GM23248 (cell line): ENCODE measurements around the gene TRPM3. TPM values are rescaled to one million over a fixed set of nuclear protein-coding genes. Genes with fewer than 3 reads are reported as not detected.

Source experiments
- DNase-seq: peaks from one replicate; pipeline ENCODE4 v3.0.0-alpha.2; 2015
- H2AFZ ChIP-seq: fragments of 200-600 bp; sonication (generic); 2 replicates; pipeline ENCODE4 v1.6.1; 2016; ENCODE audit warnings: antibody characterized with exemption
- H3F3A ChIP-seq: fragments of 200-600 bp; sonication (generic); 2 replicates; pipeline ENCODE4 v1.6.1; 2016; ENCODE audit warnings: mild to moderate bottlenecking, antibody characterized with exemption, mixed run types; ENCODE audit not compliant: insufficient read depth
- H3K27ac ChIP-seq: fragments of 200-600 bp; sonication (generic); 2 replicates; pipeline ENCODE4 v1.5.1; 2016; ENCODE audit warnings: mild to moderate bottlenecking
- H3K27me3 ChIP-seq: fragments of 200-600 bp; sonication (generic); replicated peaks from 2 replicates; pipeline ENCODE4 v1.6.1; 2016; ENCODE audit warnings: mild to moderate bottlenecking; ENCODE audit not compliant: insufficient read depth
- H3K36me3 ChIP-seq: fragments of 200-600 bp; sonication (generic); 2 replicates; pipeline ENCODE4 v1.6.1; 2016; ENCODE audit warnings: low read depth, mild to moderate bottlenecking
- H3K4me1 ChIP-seq: fragments of 200-600 bp; sonication (generic); 2 replicates; pipeline ENCODE4 v1.6.1; 2016; ENCODE audit warnings: mild to moderate bottlenecking; ENCODE audit not compliant: insufficient read depth
- H3K4me2 ChIP-seq: fragments of 200-600 bp; sonication (generic); one replicate; pipeline ENCODE4 v1.6.1; 2016; ENCODE audit warnings: mild to moderate bottlenecking; ENCODE audit not compliant: unreplicated experiment
- H3K4me3 ChIP-seq: fragments of 200-600 bp; sonication (generic); 2 replicates; pipeline ENCODE4 v1.5.1; 2016; ENCODE audit warnings: mild to moderate bottlenecking
- H3K79me2 ChIP-seq: fragments of 200-600 bp; sonication (generic); 2 replicates; pipeline ENCODE4 v1.6.1; 2016; ENCODE audit warnings: mild to moderate bottlenecking; ENCODE audit not compliant: insufficient read depth
- H3K9ac ChIP-seq: fragments of 200-600 bp; sonication (generic); 2 replicates; pipeline ENCODE4 v1.6.1; 2016; ENCODE audit warnings: mild to moderate bottlenecking
- H3K9me2 ChIP-seq: fragments of 200-600 bp; sonication (generic); 2 replicates; pipeline ENCODE4 v1.6.1; 2016; ENCODE audit warnings: mixed run types, mild to moderate bottlenecking, moderate library complexity; ENCODE audit not compliant: insufficient read depth
- H3K9me3 ChIP-seq: fragments of 200-600 bp; sonication (generic); one replicate; pipeline ENCODE4 v1.6.1; 2017; ENCODE audit warnings: low read depth
- H4K20me1 ChIP-seq: fragments of 200-600 bp; sonication (generic); 2 replicates; pipeline ENCODE4 v1.6.0; 2016; ENCODE audit not compliant: insufficient read depth
- EZH2 ChIP-seq: fragments of 200-600 bp; sonication (generic); IDR thresholded peaks from 2 replicates; pipeline ENCODE4 v1.6.1; 2018; ENCODE audit warnings: antibody characterized with exemption, mild to moderate bottlenecking; ENCODE audit not compliant: insufficient read depth, poor library complexity, severe bottlenecking
- EZH2phosphoT487 ChIP-seq: fragments of 200-600 bp; sonication (generic); IDR thresholded peaks from 2 replicates; pipeline ENCODE4 v1.6.1; 2018; ENCODE audit warnings: antibody characterized with exemption, moderate library complexity, mild to moderate bottlenecking, low read depth; ENCODE audit not compliant: insufficient read depth
- WGBS, 2 experiments: methylation state at CpG; one replicate each; pipeline ENCODE4 v1.1.6; 2015 to 2017; ENCODE audit warnings: low lambda C conversion rate in 2 of 2, low coverage in 1 of 2; ENCODE audit errors: missing lambda C conversion rate in 2 of 2; 5-methylcytosine and 5-hydroxymethylcytosine counted together
- in situ Hi-C: fragments of 300-500 bp; cut with MboI; formaldehyde crosslinking; loops from 2 replicates; pipeline ENCODE4 v1.15.0; 2020
- polyA plus RNA-seq: library from polyadenylated mRNA; unstranded; fragments of >200 nt; fragmentation: Nextera tagmentation; extraction: Ambion mirVana; gene quantifications from 2 replicates; pipeline ENCODE4 v1.2.1, GENCODE V29; 2016
- total RNA-seq: library from RNA; depleted of rRNA; stranded (reverse); fragments of >200 nt; shearing (Covaris generic); gene quantifications from 2 replicates; pipeline ENCODE4 v1.2.3, GENCODE V29; 2014

The TRPM3 gene
- total and polyA plus RNA-seq, 2 experiments from 2014 or later: not detected

GRCh38 chr9:71112866-71113265, 8.6 kb downstream of the TRPM3 start:
- H3F3A ChIP-seq: no peaks in the 10 kb centered on the region
- no peak overlapping the region for H3K4me3 ChIP-seq
- H3K4me1 ChIP-seq: no peaks in the 10 kb centered on the region
- no peak overlapping the region for H3K4me2 ChIP-seq
- 0 out of 2 replicates have a peak, but pooled peaks cover 11% of the 10 kb centered on the region for H3K27me3 ChIP-seq
- H3K36me3 ChIP-seq: no peaks in the 10 kb centered on the region
- H3K9ac ChIP-seq: no peak overlapping the region
- H4K20me1 ChIP-seq: no peaks in the 10 kb centered on the region
- no peak for TF ChIP-seq EZH2
- no peak for TF ChIP-seq EZH2phosphoT487
- DNase-seq: no peak
- H2AFZ ChIP-seq: no peak overlapping the region
- no peaks in the 10 kb centered on the region for H3K79me2 ChIP-seq
- no peaks in the 10 kb centered on the region for H3K9me3 ChIP-seq
- in situ Hi-C loops: no loop called here
- H3K27ac ChIP-seq: no peak overlapping the region
- no peaks in the 10 kb centered on the region for H3K9me2 ChIP-seq
- WGBS, 2 experiments: 4 to 24% methylated on average over 1 of the region's 1 CpG

GRCh38 chr9:71108937-71109336, 12.5 kb downstream of the TRPM3 start:
- in situ Hi-C loops: no loop called here
- no peaks in the 10 kb centered on the region for H3K36me3 ChIP-seq
- no peaks in the 10 kb centered on the region for H3K4me1 ChIP-seq
- no peak overlapping the region for H3K9ac ChIP-seq
- WGBS, 2 experiments: 0 to 4% methylated on average over 2 of the region's 2 CpGs
- no peak overlapping the region for H2AFZ ChIP-seq
- H3K27ac ChIP-seq: no peak overlapping the region
- no peaks in the 10 kb centered on the region for H3K9me2 ChIP-seq
- no peak for DNase-seq
- no peaks in the 10 kb centered on the region for H3K9me3 ChIP-seq
- no peak overlapping the region for H3K4me3 ChIP-seq
- no peaks in the 10 kb centered on the region for H3K79me2 ChIP-seq
- no peak for TF ChIP-seq EZH2
- TF ChIP-seq EZH2phosphoT487: no peak
- peaks cover 11% of the 10 kb centered on the region; the same call in 1 of the 2 replicates for H3K27me3 ChIP-seq
- no peak overlapping the region for H3K4me2 ChIP-seq
- no peaks in the 10 kb centered on the region for H4K20me1 ChIP-seq
- H3F3A ChIP-seq: no peaks in the 10 kb centered on the region

DNA sequence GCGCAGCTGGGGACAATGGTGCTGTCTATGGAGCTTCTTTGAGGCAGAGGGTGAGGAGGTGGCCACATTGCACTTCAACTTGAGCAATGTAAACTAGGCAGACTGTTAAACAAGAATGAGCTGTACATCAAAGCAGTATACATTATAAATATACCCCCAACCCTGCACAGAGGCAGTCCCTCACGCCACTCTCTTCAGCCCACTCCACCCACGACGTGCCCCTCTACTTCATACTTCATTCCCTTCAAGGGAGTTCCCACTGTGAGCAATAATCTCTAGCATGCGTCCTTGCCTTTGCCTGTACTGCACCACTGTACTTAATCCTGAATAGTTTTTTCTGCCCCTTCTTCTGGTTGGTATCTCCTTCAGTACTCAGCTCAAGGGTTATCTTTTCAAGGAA, 14.4 kb downstream of the TRPM3 start:
- no peaks in the 10 kb centered on the region for H3K4me1 ChIP-seq
- in situ Hi-C loops: no loop called here
- no peaks in the 10 kb centered on the region for H3K9me3 ChIP-seq
- H3K27ac ChIP-seq: no peak overlapping the region
- no peaks in the 10 kb centered on the region for H3F3A ChIP-seq
- H3K4me2 ChIP-seq: no peak overlapping the region
- no peaks in the 10 kb centered on the region for H3K36me3 ChIP-seq
- no peak overlapping the region for H3K9ac ChIP-seq
- H2AFZ ChIP-seq: no peak overlapping the region
- H3K4me3 ChIP-seq: no peak overlapping the region
- H3K27me3 ChIP-seq: peaks cover 11% of the 10 kb centered on the region; the same call in 1 of the 2 replicates
- H3K79me2 ChIP-seq: no peaks in the 10 kb centered on the region
- H3K9me2 ChIP-seq: no peaks in the 10 kb centered on the region
- TF ChIP-seq EZH2phosphoT487 (no peak), EZH2 (no peak)
- H4K20me1 ChIP-seq: no peaks in the 10 kb centered on the region
- 28 to 30% methylated on average over 5 of the region's 5 CpGs for WGBS, 2 experiments
- DNase-seq: no peak

DNA sequence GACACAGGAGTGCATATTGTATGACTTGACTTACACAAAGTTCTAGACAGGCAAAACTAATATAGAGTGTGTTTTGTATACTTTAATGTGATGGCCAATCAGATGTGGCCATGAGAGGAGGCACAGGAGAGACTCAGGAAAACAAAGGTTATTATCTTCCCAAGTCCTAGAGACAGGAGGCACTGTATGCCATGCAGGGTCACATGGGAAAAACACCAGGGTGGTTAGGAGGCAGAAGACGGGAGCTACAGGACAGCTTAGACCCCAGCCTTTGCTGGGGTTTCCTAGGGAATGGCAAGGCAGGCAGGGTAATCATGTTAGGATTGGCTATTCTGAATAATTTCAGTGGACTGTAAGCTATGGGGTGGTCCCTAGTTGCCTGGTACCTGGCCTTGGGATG, 16.2 kb downstream of the TRPM3 start:
- no peaks in the 10 kb centered on the region for H4K20me1 ChIP-seq
- H3K9me3 ChIP-seq: no peaks in the 10 kb centered on the region
- no peak overlapping the region for H3K9ac ChIP-seq
- no peak overlapping the region for H3K4me3 ChIP-seq
- no peaks in the 10 kb centered on the region for H3K79me2 ChIP-seq
- no peaks in the 10 kb centered on the region for H3K36me3 ChIP-seq
- no peak overlapping the region for H2AFZ ChIP-seq
- no peaks in the 10 kb centered on the region for H3K4me1 ChIP-seq
- no peaks in the 10 kb centered on the region for H3F3A ChIP-seq
- no peak for DNase-seq
- peaks cover 7% of the 10 kb centered on the region; the same call in 1 of the 2 replicates for H3K27me3 ChIP-seq
- TF ChIP-seq EZH2phosphoT487: no peak
- no peak for TF ChIP-seq EZH2
- WGBS, 2 experiments: 7 to 14% methylated on average over 1 of the region's 1 CpG
- in situ Hi-C loops: no loop called here
- H3K9me2 ChIP-seq: no peaks in the 10 kb centered on the region
- H3K4me2 ChIP-seq: no peak overlapping the region
- H3K27ac ChIP-seq: no peak overlapping the region

- Histone ChIP-seq H3K4me2 (no peak overlapping the region), H4K20me1 (no peaks in the 10 kb centered on the region), H3K4me3 (no peak overlapping the region), H3K9me2 (no peaks in the 10 kb centered on the region), H3K9me3 (no peaks in the 10 kb centered on the region), H3K27ac (no peak overlapping the region), H3F3A (no peaks in the 10 kb centered on the region), H3K9ac (no peak overlapping the region), H3K27me3 (peaks cover 12% of the 10 kb centered on the region), H3K36me3 (no peaks in the 10 kb centered on the region), H2AFZ (no peak overlapping the region), H3K79me2 (no peaks in the 10 kb centered on the region), H3K4me1 (no peaks in the 10 kb centered on the region)
- in situ Hi-C loops: no loop called here
- DNase-seq: no peak
- TF ChIP-seq EZH2phosphoT487 (no peak), EZH2 (no peak)
- 0 to 4% methylated on average over 2 of the region's 2 CpGs for WGBS, 2 experiments
Observed at GRCh38 chr9:71098801-71099200, 22.6 kb downstream of the TRPM3 start.
